T-cell (primary cell): ENCODE data around the gene PRDX4. TPM values are rescaled to one million over a fixed set of nuclear protein-coding genes. Genes with fewer than 3 reads are reported as not detected.

Source experiments
- total RNA-seq, 35 experiments: library from RNA in 6 of 35; stranded (reverse) in 6 of 35; fragments of 120-200 nt in 1 of 35; gene quantifications; one replicate each; pipeline versions ENCODE4 v1.2.1 to v1.2.4 and lab custom pipeline; 2013 to 2026

PRDX4 gene
- total RNA-seq, 5 donors from 2014 or later (not counting 1 experiment from before 2014, with no cell fraction given): 8.4 to 16.6 (median 14.2) TPM

Other genes with a start within 250 kb of the PRDX4 start
- 10 to 100 TPM; 15.0 to 22.1 (median 19.2) TPM for gene ACOT9, start 75.8 kb downstream of the PRDX4 start, total RNA-seq
- 100 to 1,000 TPM in 2 of 5 donors, 10 to 100 TPM in 3; 89.6 to 258 (median 94.4) TPM for gene SAT1, start 115.7 kb downstream of the PRDX4 start, total RNA-seq
- 10 to 100 TPM in 1 of 5 donors, 1 to 10 TPM in 4; 5.2 to 16.5 (median 6.4) TPM for gene APOO, start 240.4 kb downstream of the PRDX4 start, total RNA-seq
- not detected for gene CXorf58, start 240.5 kb downstream of the PRDX4 start, total RNA-seq